IPS-NIHi7 (cell line): ENCODE data around the gene KAT2B.

ENCODE experiments used
- DNase-seq: peaks from one replicate; pipeline ENCODE4 v3.0.0; 2012; ENCODE audit warnings: mixed read lengths; ENCODE audit errors: extremely low spot score

The KAT2B gene

GRCh38 chr3:20064796-20065564 lies 24.7 kb downstream of the KAT2B start:
- no peak for DNase-seq

GRCh38 chr3:20066079-20066478 lies 25.8 kb downstream of the KAT2B start:
- no peak for DNase-seq

- DNase-seq: no peak
Measured at GRCh38 chr3:20066850-20067617, 26.8 kb downstream of the KAT2B start.

- DNase-seq: no peak
Measured at GRCh38 chr3:20068512-20069177, 28.4 kb downstream of the KAT2B start.

GRCh38 chr3:20069178-20069532 lies 28.9 kb downstream of the KAT2B start:
- DNase-seq: no peak

GRCh38 chr3:20071175-20071574 lies 30.9 kb downstream of the KAT2B start:
- DNase-seq: no peak

GRCh38 chr3:20072422-20072821 lies 32.2 kb downstream of the KAT2B start:
- no peak for DNase-seq

GRCh38 chr3:20073068-20073467 lies 32.8 kb downstream of the KAT2B start:
- no peak for DNase-seq

GRCh38 chr3:20073683-20074082 lies 33.4 kb downstream of the KAT2B start:
- DNase-seq: no peak

GRCh38 chr3:20074226-20075063 lies 34.2 kb downstream of the KAT2B start:
- DNase-seq: no peak

- no peak for DNase-seq
Measured at GRCh38 chr3:20075197-20075596, 35.0 kb downstream of the KAT2B start.

- no peak for DNase-seq
Measured at GRCh38 chr3:20076296-20076997, 36.2 kb downstream of the KAT2B start.

- DNase-seq: no peak
Measured at GRCh38 chr3:20077068-20077467, 36.8 kb downstream of the KAT2B start.

GRCh38 chr3:20078194-20078714 lies 38.0 kb downstream of the KAT2B start:
- no peak for DNase-seq

- DNase-seq: no peak
Measured at GRCh38 chr3:20079621-20080020, 39.4 kb downstream of the KAT2B start.

- no peak for DNase-seq
Measured at GRCh38 chr3:20080956-20081554, 40.8 kb downstream of the KAT2B start.

GRCh38 chr3:20083253-20083652 lies 43.0 kb downstream of the KAT2B start:
- no peak for DNase-seq

- no peak for DNase-seq
Measured at GRCh38 chr3:20083953-20084352, 43.7 kb downstream of the KAT2B start.

- DNase-seq: no peak
Measured at GRCh38 chr3:20091331-20092047, 51.2 kb downstream of the KAT2B start.

GRCh38 chr3:20095470-20095869 lies 55.2 kb downstream of the KAT2B start:
- no peak for DNase-seq
